NCI-H2081 treated with DMSO at 0.1 percent for 48 hours (cell line): ENCODE measurements around the gene FMNL2.

Source experiments
- DNase-seq: peaks from one replicate; lab custom pipeline; 2025; lab: John Stamatoyannopoulos, UW

FMNL2 gene

GRCh38 chr2:152493945-152494528, 159.1 kb downstream of the FMNL2 start:
- DNase-seq, result no peak

- DNase-seq, result no peak
These were observed 161.4 kb downstream of the FMNL2 start for GRCh38 chr2:152496371-152496770.

- no peak for DNase-seq
These were observed 162.6 kb downstream of the FMNL2 start for GRCh38 chr2:152497481-152498052.

- no peak for DNase-seq
These were observed 164.4 kb downstream of the FMNL2 start for GRCh38 chr2:152499331-152499816.

- no peak for DNase-seq
These were observed 165.1 kb downstream of the FMNL2 start for GRCh38 chr2:152499896-152500735.

GRCh38 chr2:152500772-152501171, 165.8 kb downstream of the FMNL2 start:
- no peak for DNase-seq

- DNase-seq, result no peak
These were observed 166.7 kb downstream of the FMNL2 start for GRCh38 chr2:152501666-152502065.

GRCh38 chr2:152504618-152505017, 169.6 kb downstream of the FMNL2 start:
- no peak for DNase-seq

- no peak for DNase-seq
These were observed 170.5 kb downstream of the FMNL2 start for GRCh38 chr2:152505495-152505906.

GRCh38 chr2:152506843-152507242, 171.9 kb downstream of the FMNL2 start:
- no peak for DNase-seq

- DNase-seq, result no peak
These were observed 172.9 kb downstream of the FMNL2 start for GRCh38 chr2:152507907-152508306.

- no peak for DNase-seq
These were observed 173.5 kb downstream of the FMNL2 start for GRCh38 chr2:152508446-152508845.

- DNase-seq, result no peak
These were observed 175.0 kb downstream of the FMNL2 start for GRCh38 chr2:152509772-152510491.

GRCh38 chr2:152510621-152511020, 175.6 kb downstream of the FMNL2 start:
- no peak for DNase-seq

GRCh38 chr2:152511981-152512380, 177.0 kb downstream of the FMNL2 start:
- no peak for DNase-seq

GRCh38 chr2:152513029-152513428, 178.1 kb downstream of the FMNL2 start:
- DNase-seq, result no peak

- DNase-seq, result no peak
These were observed 178.7 kb downstream of the FMNL2 start for GRCh38 chr2:152513681-152514080.

- no peak for DNase-seq
These were observed 183.1 kb downstream of the FMNL2 start for GRCh38 chr2:152518034-152518433.

- DNase-seq, result no peak
These were observed 183.9 kb downstream of the FMNL2 start for GRCh38 chr2:152518641-152519580.

- DNase-seq, result no peak
These were observed 184.6 kb downstream of the FMNL2 start for GRCh38 chr2:152519581-152519952.

GRCh38 chr2:152520759-152521158, 185.8 kb downstream of the FMNL2 start:
- no peak for DNase-seq
